Measurements from ENCODE around the gene EIF3L.

Gene EIF3L

DNA sequence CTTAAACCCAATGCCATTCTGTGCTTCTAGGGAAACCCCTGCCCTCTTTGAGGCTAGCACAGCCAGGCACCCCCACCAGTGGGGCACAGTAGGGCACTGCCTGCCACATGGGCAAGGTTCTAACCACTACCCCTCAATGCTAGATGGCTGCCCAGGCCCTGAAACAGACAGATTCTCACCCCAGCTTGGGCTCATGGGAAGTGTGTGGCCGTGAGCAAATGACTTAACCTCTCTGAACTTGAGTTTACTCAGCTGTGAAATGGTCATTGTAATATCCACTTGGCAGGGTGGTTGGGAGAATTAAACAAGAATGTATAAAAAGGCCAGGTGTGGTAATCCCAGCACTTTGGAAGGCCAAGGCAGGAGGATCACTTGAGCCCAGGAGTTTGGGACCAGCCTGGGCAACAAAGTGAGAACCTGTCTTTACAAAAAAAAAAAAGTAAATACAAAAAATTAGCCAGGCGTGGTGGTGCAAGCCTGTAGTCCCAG lies 81.8 kb downstream of the EIF3L start:
- Histone ChIP-seq H3K4me3 (replicated peaks; ENCODE audit: insufficient read depth, low read length) (no peak overlapping the region), H3K27me3 (ENCODE audit: insufficient read depth, poor library complexity, severe bottlenecking) (no peaks in the 10 kb centered on the region), H3K27ac (replicated peaks) (no peak overlapping the region)
- no peak for DNase-seq (ENCODE audit: low read depth in 1 of 2, low spot score in 1 of 2)
- TF ChIP-seq POLR2AphosphoS5 (IDR thresholded peaks at IDR 0.05; ENCODE audit: low read depth) (no peak), SPI1 (IDR thresholded peaks at IDR 0.05; ENCODE audit: borderline replicate concordance, low read depth) (no peak), GABPA (IDR thresholded peaks at IDR 0.05; ENCODE audit: low read depth) (no peak)
- TF ChIP-seq, protein P1, sequence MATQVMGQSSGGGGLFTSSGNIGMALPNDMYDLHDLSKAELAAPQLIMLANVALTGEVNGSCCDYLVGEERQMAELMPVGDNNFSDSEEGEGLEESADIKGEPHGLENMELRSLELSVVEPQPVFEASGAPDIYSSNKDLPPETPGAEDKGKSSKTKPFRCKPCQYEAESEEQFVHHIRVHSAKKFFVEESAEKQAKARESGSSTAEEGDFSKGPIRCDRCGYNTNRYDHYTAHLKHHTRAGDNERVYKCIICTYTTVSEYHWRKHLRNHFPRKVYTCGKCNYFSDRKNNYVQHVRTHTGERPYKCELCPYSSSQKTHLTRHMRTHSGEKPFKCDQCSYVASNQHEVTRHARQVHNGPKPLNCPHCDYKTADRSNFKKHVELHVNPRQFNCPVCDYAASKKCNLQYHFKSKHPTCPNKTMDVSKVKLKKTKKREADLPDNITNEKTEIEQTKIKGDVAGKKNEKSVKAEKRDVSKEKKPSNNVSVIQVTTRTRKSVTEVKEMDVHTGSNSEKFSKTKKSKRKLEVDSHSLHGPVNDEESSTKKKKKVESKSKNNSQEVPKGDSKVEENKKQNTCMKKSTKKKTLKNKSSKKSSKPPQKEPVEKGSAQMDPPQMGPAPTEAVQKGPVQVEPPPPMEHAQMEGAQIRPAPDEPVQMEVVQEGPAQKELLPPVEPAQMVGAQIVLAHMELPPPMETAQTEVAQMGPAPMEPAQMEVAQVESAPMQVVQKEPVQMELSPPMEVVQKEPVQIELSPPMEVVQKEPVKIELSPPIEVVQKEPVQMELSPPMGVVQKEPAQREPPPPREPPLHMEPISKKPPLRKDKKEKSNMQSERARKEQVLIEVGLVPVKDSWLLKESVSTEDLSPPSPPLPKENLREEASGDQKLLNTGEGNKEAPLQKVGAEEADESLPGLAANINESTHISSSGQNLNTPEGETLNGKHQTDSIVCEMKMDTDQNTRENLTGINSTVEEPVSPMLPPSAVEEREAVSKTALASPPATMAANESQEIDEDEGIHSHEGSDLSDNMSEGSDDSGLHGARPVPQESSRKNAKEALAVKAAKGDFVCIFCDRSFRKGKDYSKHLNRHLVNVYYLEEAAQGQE (IDR thresholded peaks at IDR 0.05; ENCODE audit: insufficient replicate concordance, low read depth): no peak
- TF ChIP-seq, protein P2, sequence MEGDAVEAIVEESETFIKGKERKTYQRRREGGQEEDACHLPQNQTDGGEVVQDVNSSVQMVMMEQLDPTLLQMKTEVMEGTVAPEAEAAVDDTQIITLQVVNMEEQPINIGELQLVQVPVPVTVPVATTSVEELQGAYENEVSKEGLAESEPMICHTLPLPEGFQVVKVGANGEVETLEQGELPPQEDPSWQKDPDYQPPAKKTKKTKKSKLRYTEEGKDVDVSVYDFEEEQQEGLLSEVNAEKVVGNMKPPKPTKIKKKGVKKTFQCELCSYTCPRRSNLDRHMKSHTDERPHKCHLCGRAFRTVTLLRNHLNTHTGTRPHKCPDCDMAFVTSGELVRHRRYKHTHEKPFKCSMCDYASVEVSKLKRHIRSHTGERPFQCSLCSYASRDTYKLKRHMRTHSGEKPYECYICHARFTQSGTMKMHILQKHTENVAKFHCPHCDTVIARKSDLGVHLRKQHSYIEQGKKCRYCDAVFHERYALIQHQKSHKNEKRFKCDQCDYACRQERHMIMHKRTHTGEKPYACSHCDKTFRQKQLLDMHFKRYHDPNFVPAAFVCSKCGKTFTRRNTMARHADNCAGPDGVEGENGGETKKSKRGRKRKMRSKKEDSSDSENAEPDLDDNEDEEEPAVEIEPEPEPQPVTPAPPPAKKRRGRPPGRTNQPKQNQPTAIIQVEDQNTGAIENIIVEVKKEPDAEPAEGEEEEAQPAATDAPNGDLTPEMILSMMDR (IDR thresholded peaks at IDR 0.05; ENCODE audit: insufficient read depth, low read length): no peak

DNA sequence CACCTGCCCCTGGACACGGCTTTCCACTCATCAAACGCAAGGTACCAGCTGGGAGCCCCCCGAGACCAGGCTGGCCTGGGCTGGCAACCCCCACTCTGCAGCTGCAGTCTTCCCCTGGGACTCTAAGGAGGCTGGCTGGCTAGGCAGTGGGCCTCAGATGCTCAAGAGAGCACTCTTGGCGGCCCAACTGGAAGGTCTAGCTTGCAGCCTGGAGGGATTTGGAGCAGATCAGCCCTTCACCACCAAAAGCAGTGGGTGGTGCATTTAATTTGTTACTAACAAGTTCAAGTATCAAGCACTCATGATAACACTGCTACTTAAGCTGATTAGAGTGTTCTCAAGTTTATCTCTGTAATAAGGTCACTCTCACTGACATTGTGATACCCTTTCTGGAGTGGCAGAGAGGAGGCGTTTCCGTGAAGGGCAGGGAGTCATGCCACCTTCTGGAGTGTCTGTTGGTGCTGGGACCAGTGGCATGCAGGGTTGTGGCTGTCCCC lies 82.7 kb downstream of the EIF3L start:
- no peak for DNase-seq (ENCODE audit: low read depth in 1 of 2, low spot score in 1 of 2)
- Histone ChIP-seq H3K27me3 (ENCODE audit: insufficient read depth, poor library complexity, severe bottlenecking) (no peaks in the 10 kb centered on the region), H3K4me3 (replicated peaks; ENCODE audit: insufficient read depth, low read length) (no peak overlapping the region), H3K27ac (replicated peaks) (no peak overlapping the region)
- TF ChIP-seq, protein P2 (IDR thresholded peaks at IDR 0.05; ENCODE audit: insufficient read depth, low read length): no peak
- no peak for TF ChIP-seq GABPA (IDR thresholded peaks at IDR 0.05; ENCODE audit: low read depth)
- no peak for TF ChIP-seq SPI1 (IDR thresholded peaks at IDR 0.05; ENCODE audit: borderline replicate concordance, low read depth)
- TF ChIP-seq, protein P1 (IDR thresholded peaks at IDR 0.05; ENCODE audit: insufficient replicate concordance, low read depth): no peak
- TF ChIP-seq POLR2AphosphoS5 (IDR thresholded peaks at IDR 0.05; ENCODE audit: low read depth): no peak

DNA sequence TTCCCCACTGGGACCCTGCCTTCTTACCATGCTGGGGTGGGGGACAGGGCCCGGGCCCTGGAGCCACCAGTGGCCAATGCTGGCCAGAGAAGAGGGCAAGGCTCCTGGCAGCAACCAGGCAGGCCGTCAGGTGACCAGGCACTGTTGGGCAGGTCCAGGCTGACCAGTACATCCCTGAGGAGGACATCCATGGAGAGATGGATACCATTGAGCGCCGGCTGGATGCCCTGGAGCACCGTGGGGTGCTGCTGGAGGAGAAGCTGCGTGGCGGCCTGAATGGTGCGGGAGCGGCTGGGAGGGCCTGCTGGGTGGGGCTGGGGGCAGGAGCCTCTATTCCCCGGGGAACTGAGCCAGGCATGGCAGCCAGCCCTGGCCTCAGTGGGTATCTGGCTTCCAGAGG lies 83.2 kb downstream of the EIF3L start:
- Histone ChIP-seq H3K4me3 (replicated peaks; ENCODE audit: insufficient read depth, low read length) (no peak overlapping the region), H3K27me3 (ENCODE audit: insufficient read depth, poor library complexity, severe bottlenecking) (no peaks in the 10 kb centered on the region), H3K27ac (replicated peaks) (no peak overlapping the region)
- TF ChIP-seq POLR2AphosphoS5 (IDR thresholded peaks at IDR 0.05; ENCODE audit: low read depth) (no peak), GABPA (IDR thresholded peaks at IDR 0.05; ENCODE audit: low read depth) (no peak), SPI1 (IDR thresholded peaks at IDR 0.05; ENCODE audit: borderline replicate concordance, low read depth) (no peak)
- TF ChIP-seq, protein P2 (IDR thresholded peaks at IDR 0.05; ENCODE audit: insufficient read depth, low read length): no peak
- TF ChIP-seq, protein P1 (IDR thresholded peaks at IDR 0.05; ENCODE audit: insufficient replicate concordance, low read depth): no peak
- no peak for DNase-seq (ENCODE audit: low read depth in 1 of 2, low spot score in 1 of 2)
